Left ventricle myocardium inferior (tissue), 1 donor: ENCODE results near the gene ZGPAT. TPM values are rescaled to one million over a fixed set of nuclear protein-coding genes. Genes with fewer than 3 reads are reported as not detected.
A peak's percentile ranks its signal among the peaks of the same experiment; 100 is the strongest.

Source experiments
- DNase-seq: peaks from one replicate; pipeline ENCODE4 v3.0.0-alpha.2; 2020
- H3K27ac ChIP-seq: fragments of 200-600 bp; replicated peaks from 2 replicates; pipeline ENCODE4 v1.8.0; 2021
- H3K27me3 ChIP-seq: fragments of 200-600 bp; 2 replicates; pipeline ENCODE4 v1.8.0; 2021; ENCODE audit warnings: low read depth
- H3K36me3 ChIP-seq: fragments of 200-600 bp; 2 replicates; pipeline ENCODE4 v1.8.0; 2021
- H3K4me1 ChIP-seq: fragments of 200-600 bp; 2 replicates; pipeline ENCODE4 v1.8.0; 2021
- H3K4me3 ChIP-seq: fragments of 200-600 bp; 2 replicates; pipeline ENCODE4 v1.8.0; 2021; ENCODE audit warnings: mild to moderate bottlenecking, moderate library complexity
- H3K9me3 ChIP-seq: fragments of 200-600 bp; replicated peaks from 2 replicates; pipeline ENCODE4 v1.8.0; 2021
- intact Hi-C: fragments of 100-400 bp; cut with micrococcal nuclease; formaldehyde crosslinking; loops from one replicate; pipeline ENCODE4 v1.11.0; 2022
- total RNA-seq: library from RNA; stranded (reverse); fragmentation: NEBNext Ultra II Directional; extraction: Animal tissue kit (Norgen Biotek cat#: 25700); gene quantifications from one replicate; pipeline ENCODE4 v1.2.1, GENCODE V29; 2021
- TF ChIP-seq, protein P1 (sequence below): fragments of 200-600 bp; IDR thresholded peaks from 2 replicates; pipeline ENCODE4 v1.8.0; 2021; ENCODE audit warnings: antibody characterized with exemption, mild to moderate bottlenecking, borderline replicate concordance
- donor health status: DM: no; HTN: yes; CAD: no; lungs with severe emphysema.

The ZGPAT gene
- total RNA-seq, 1 donor from 2014 or later = 15.8 TPM

GRCh38 chr20:63746751-63747315 is 39.0 kb downstream of the ZGPAT start:
- DNase-seq = no peak
- H3K27me3 ChIP-seq = no peaks in the 10 kb centered on the region
- H3K9me3 ChIP-seq = no peaks in the 10 kb centered on the region
- H3K4me3 ChIP-seq = no peak overlapping the region
- intact Hi-C loops = no loop called here
- peaks cover 22% of the 10 kb centered on the region for H3K4me1 ChIP-seq
- H3K27ac ChIP-seq = no peak overlapping the region
- H3K36me3 ChIP-seq = peaks cover 66% of the 10 kb centered on the region
- TF ChIP-seq, protein P1, sequence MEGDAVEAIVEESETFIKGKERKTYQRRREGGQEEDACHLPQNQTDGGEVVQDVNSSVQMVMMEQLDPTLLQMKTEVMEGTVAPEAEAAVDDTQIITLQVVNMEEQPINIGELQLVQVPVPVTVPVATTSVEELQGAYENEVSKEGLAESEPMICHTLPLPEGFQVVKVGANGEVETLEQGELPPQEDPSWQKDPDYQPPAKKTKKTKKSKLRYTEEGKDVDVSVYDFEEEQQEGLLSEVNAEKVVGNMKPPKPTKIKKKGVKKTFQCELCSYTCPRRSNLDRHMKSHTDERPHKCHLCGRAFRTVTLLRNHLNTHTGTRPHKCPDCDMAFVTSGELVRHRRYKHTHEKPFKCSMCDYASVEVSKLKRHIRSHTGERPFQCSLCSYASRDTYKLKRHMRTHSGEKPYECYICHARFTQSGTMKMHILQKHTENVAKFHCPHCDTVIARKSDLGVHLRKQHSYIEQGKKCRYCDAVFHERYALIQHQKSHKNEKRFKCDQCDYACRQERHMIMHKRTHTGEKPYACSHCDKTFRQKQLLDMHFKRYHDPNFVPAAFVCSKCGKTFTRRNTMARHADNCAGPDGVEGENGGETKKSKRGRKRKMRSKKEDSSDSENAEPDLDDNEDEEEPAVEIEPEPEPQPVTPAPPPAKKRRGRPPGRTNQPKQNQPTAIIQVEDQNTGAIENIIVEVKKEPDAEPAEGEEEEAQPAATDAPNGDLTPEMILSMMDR = no peak

DNA sequence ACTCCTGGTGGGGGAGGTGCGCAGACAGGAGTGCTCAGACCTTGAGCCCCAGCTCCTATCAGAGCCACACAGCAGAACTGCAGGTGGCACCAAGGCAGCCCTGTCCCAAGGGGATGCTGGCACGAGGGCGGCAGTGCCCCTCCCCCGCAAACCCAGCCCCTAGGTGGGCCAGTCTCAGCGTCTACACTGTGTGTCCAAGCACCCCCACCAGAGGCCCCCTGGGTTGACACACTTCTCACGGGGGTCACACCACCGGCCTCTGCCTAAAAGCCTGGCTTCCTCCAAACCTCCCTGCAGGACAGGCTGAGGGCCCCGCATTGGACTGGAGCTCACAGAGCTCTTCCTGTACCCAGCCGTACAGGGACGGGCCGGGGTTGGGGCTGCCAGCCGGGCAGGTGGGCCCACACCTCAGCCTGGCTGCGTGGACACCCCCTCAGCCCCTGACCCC is 39.8 kb downstream of the ZGPAT start:
- Histone ChIP-seq H3K4me1 (peaks cover 13% of the 10 kb centered on the region), H3K9me3 (no peaks in the 10 kb centered on the region), H3K27ac (peak overlapping the region; percentile 11), H3K4me3 (no peak overlapping the region), H3K36me3 (peaks cover 66% of the 10 kb centered on the region), H3K27me3 (no peaks in the 10 kb centered on the region)
- DNase-seq = no peak
- TF ChIP-seq, protein P1 = no peak
- intact Hi-C loops = no loop called here

- Histone ChIP-seq H3K9me3 (no peaks in the 10 kb centered on the region), H3K4me1 (peaks cover 11% of the 10 kb centered on the region), H3K27me3 (no peaks in the 10 kb centered on the region), H3K27ac (peak overlapping the region; percentile 11), H3K4me3 (no peak overlapping the region), H3K36me3 (peaks cover 61% of the 10 kb centered on the region)
- DNase-seq = no peak
- intact Hi-C loops = no loop called here
- TF ChIP-seq, protein P1 = no peak
These were observed 40.5 kb downstream of the ZGPAT start for GRCh38 chr20:63748070-63748933.

- DNase-seq = no peak
- intact Hi-C loops = no loop called here
- Histone ChIP-seq H3K27ac (no peak overlapping the region), H3K4me3 (no peak overlapping the region), H3K9me3 (no peaks in the 10 kb centered on the region), H3K27me3 (no peaks in the 10 kb centered on the region), H3K36me3 (peaks cover 55% of the 10 kb centered on the region), H3K4me1 (peaks cover 13% of the 10 kb centered on the region)
- TF ChIP-seq, protein P1 = no peak
These were observed 41.1 kb downstream of the ZGPAT start for GRCh38 chr20:63748934-63749270.

GRCh38 chr20:63749597-63750508 is 42.0 kb downstream of the ZGPAT start:
- DNase-seq = no peak
- peaks cover 47% of the 10 kb centered on the region for H3K36me3 ChIP-seq
- no peaks in the 10 kb centered on the region for H3K27me3 ChIP-seq
- intact Hi-C loops = no loop called here
- H3K4me1 ChIP-seq = peaks cover 15% of the 10 kb centered on the region
- H3K9me3 ChIP-seq = no peaks in the 10 kb centered on the region
- no peak overlapping the region for H3K27ac ChIP-seq
- no peak overlapping the region for H3K4me3 ChIP-seq
- TF ChIP-seq, protein P1 = no peak
